Lung (tissue), 12 donors: ENCODE measurements around the gene POU2F1. TPM values are rescaled to one million over a fixed set of nuclear protein-coding genes. Genes with fewer than 3 reads are reported as not detected.

Source experiments
- ATAC-seq: fragments of 200-7000 bp; cut with Tn5 transposase; one replicate; pipeline ENCODE4 v1.9.1; 2020; ENCODE audit warnings: moderate number of reproducible peaks; ENCODE audit not compliant: insufficient read depth, low FRiP score
- DNase-seq, 3 donors: peaks; one replicate each; pipeline ENCODE4 v3.0.0-alpha.2; 2013 to 2017
- H3K27ac ChIP-seq, 2 donors: one replicate each; pipeline ENCODE4 v1.5.1; 2013; ENCODE audit warnings: mild to moderate bottlenecking in 2 of 2, moderate library complexity in 2 of 2, control low read depth in 1 of 2, inconsistent platforms in 1 of 2, low read depth in 1 of 2, low read length in 1 of 2
- H3K27me3 ChIP-seq, 3 donors: one replicate each; pipeline ENCODE4 v1.5.1; 2013; ENCODE audit warnings: low read length in 2 of 3; ENCODE audit not compliant: control insufficient read depth in 3 of 3, insufficient read depth in 3 of 3
- H3K36me3 ChIP-seq, 4 donors: one replicate each; pipeline ENCODE4 v1.5.1; 2013; ENCODE audit warnings: low read length in 4 of 4, mild to moderate bottlenecking in 1 of 4, moderate library complexity in 1 of 4; ENCODE audit not compliant: control insufficient read depth in 4 of 4, insufficient read depth in 4 of 4
- H3K4me1 ChIP-seq, 5 donors: one replicate each; pipeline ENCODE4 v1.5.1; 2013; ENCODE audit warnings: low read length in 5 of 5, mild to moderate bottlenecking in 2 of 5, moderate library complexity in 1 of 5; ENCODE audit not compliant: control insufficient read depth in 5 of 5, insufficient read depth in 5 of 5
- H3K4me3 ChIP-seq: one replicate; pipeline ENCODE4 v1.5.1; 2013; ENCODE audit warnings: mild to moderate bottlenecking, control low read depth, moderate library complexity
- H3K9ac ChIP-seq, 2 donors: one replicate each; pipeline ENCODE4 v1.5.1; 2013; ENCODE audit warnings: low read length in 2 of 2, control low read depth in 1 of 2; ENCODE audit not compliant: insufficient read depth in 1 of 2
- H3K9me3 ChIP-seq, 4 donors: one replicate each; pipeline ENCODE4 v1.5.1; 2013; ENCODE audit warnings: low read length in 3 of 4, mild to moderate bottlenecking in 1 of 4, moderate library complexity in 1 of 4; ENCODE audit not compliant: control insufficient read depth in 4 of 4, insufficient read depth in 3 of 4
- CTCF ChIP-seq: IDR thresholded peaks from 2 replicates; pipeline ENCODE4 v1.5.1; 2012; ENCODE audit warnings: mild to moderate bottlenecking; ENCODE audit errors: control extremely low read depth, extremely low read depth
- WGBS, 2 donors: extraction: QIAGEN DNeasy Blood & Tissue Kit; methylation state at CpG; one replicate each; pipeline ENCODE4 v1.1.7; 2013; 5-methylcytosine and 5-hydroxymethylcytosine counted together
- polyA plus RNA-seq, 2 donors: library from polyadenylated mRNA; stranded (reverse); fragments of 200-250 nt; gene quantifications; one replicate each; pipeline ENCODE4 v1.2.1, GENCODE V29; 2013
- total RNA-seq, 2 donors: library from RNA; depleted of rRNA in 1 of 2; stranded (reverse); fragments of >200 nt in 1 of 2; gene quantifications; one replicate each; pipeline ENCODE4 v1.2.1, GENCODE V29; 2014 to 2021
- donor health status: control.
- donor health status: control.
- donor health status: Bipolar disorder and iron deficiency.
- donor health status: healthy.
- donor health status: DM: yes; HTN: yes; CAD: no.

The POU2F1 gene
- total and polyA plus RNA-seq, 4 donors, result 2.0 to 34.4 (median 8.7) TPM

- peaks cover 0 to 2% (median 0%) of the 10 kb centered on the region in 5 donors for H3K4me1 ChIP-seq
- H3K9ac ChIP-seq, result no peak overlapping the region
- no peak for TF ChIP-seq CTCF
- H3K36me3 ChIP-seq, result peaks cover 0 to 3% (median 0%) of the 10 kb centered on the region in 4 donors
- ATAC-seq (no peak), DNase-seq (no peak)
- H3K9me3 ChIP-seq, result no peaks in the 10 kb centered on the region
- H3K27ac ChIP-seq, result no peak overlapping the region
- H3K27me3 ChIP-seq, result no peaks in the 10 kb centered on the region
- WGBS, 2 donors, result 35 to 44% methylated on average over 1 of the region's 1 CpG
- H3K4me3 ChIP-seq, result no peak overlapping the region
These were observed 124.7 kb downstream of the POU2F1 start for GRCh38 chr1:167345386-167345733.

GRCh38 chr1:167357305-167357704 is 136.6 kb downstream of the POU2F1 start:
- ATAC-seq (no peak), DNase-seq (no peak)
- Histone ChIP-seq H3K9me3 (peaks cover 0 to 4% (median 0%) of the 10 kb centered on the region in 4 donors), H3K27me3 (no peaks in the 10 kb centered on the region), H3K36me3 (no peaks in the 10 kb centered on the region), H3K27ac (no peak overlapping the region), H3K4me3 (no peak overlapping the region), H3K9ac (no peak overlapping the region), H3K4me1 (no peaks in the 10 kb centered on the region)
- no peak for TF ChIP-seq CTCF
- WGBS, 2 donors, result 80 to 90% methylated on average over 5 to 6 of the region's 6 CpGs

GRCh38 chr1:167359295-167359694 is 138.6 kb downstream of the POU2F1 start:
- ATAC-seq (no peak), DNase-seq (no peak)
- WGBS, 2 donors, result 96 to 99% methylated on average over 4 of the region's 4 CpGs
- no peaks in the 10 kb centered on the region for H3K36me3 ChIP-seq
- peaks cover 0 to 4% (median 0%) of the 10 kb centered on the region in 4 donors for H3K9me3 ChIP-seq
- H3K27me3 ChIP-seq, result no peaks in the 10 kb centered on the region
- H3K4me1 ChIP-seq, result no peaks in the 10 kb centered on the region
- no peak for TF ChIP-seq CTCF
- H3K4me3 ChIP-seq, result no peak overlapping the region
- H3K27ac ChIP-seq, result no peak overlapping the region
- no peak overlapping the region for H3K9ac ChIP-seq

- Histone ChIP-seq H3K4me1 (no peaks in the 10 kb centered on the region), H3K4me3 (no peak overlapping the region), H3K27ac (no peak overlapping the region), H3K9ac (no peak overlapping the region), H3K27me3 (no peaks in the 10 kb centered on the region), H3K36me3 (no peaks in the 10 kb centered on the region), H3K9me3 (no peaks in the 10 kb centered on the region)
- ATAC-seq (no peak), DNase-seq (no peak)
- TF ChIP-seq CTCF, result no peak
- WGBS, 2 donors, result 93 to 97% methylated on average over 4 of the region's 4 CpGs
These were observed 139.4 kb downstream of the POU2F1 start for GRCh38 chr1:167360120-167360519.
